HK-2 (cell line): ENCODE measurements around the gene TMEM273.

Source experiments
- DNase-seq: peaks from one replicate; pipeline ENCODE4 v3.0.0-alpha.2; 2018; ENCODE audit not compliant: unreplicated experiment

The TMEM273 gene, protein sequence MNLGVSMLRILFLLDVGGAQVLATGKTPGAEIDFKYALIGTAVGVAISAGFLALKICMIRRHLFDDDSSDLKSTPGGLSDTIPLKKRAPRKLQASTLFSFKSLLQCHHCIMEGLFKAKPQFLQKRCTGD

DNA sequence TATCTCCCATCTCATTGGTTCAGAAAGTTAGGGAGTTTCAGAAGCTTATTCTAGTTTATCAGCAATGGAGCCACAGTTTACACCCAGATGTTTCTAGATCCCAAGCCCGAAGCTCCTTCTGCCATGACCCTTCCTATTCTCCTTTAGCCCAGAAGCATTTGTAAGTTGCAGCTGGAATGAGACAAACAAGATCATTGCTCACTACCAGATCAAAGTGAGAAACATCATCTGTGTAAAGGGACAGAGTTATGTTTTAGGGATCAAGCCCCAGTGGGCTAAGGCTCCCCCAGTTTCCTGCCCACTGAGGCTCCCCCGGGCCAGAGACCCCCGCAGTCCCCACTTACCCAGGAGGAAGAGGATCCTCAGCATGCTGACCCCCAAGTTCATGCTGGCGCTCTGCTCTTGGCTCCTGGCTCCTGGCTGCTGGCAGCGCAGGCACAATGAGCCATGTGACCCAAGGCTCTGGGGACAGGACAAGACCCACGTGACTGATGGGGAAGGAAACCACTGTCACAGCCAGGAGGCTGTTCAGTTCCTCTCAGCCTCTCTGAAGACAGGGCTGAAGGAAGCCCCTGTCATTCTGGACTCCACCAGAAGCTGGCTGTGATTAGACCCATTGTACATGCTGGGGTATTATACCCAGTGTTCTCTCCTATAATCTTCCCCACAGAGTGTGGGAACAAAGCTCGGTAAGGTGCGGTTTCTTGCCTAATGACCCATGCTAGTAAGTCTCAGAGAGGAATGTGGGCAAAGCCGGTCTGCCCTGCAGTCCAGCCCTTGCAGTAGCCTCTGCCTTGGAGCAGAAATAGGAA lies at the start of gene TMEM273:
Gene TMEM273 (minus strand): TSS at position 442 of the 812 bp plus-strand sequence. CDS start 55 bp downstream, at position 387.
- DNase-seq, result peak; percentile 69

DNA sequence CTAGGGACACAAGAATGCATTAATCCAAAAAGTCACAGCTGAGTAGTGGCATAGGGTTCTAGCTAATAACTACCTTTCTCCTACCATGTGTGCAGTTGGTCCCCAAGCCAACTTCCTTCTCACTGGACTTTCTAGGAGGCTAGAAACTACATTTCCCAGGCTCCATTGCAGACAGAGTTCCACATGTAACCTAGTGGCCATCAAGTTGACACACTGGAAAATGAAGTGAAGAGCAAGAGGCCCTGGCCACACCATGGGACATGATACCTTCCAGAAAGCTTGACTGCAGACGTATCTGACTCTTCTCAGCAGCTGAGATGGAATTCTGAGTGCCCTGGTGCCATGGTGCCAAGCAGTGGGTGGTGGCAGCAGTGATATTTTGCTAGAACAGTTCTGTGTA lies 49.8 kb upstream of the TMEM273 start:
- no peak for DNase-seq

DNA sequence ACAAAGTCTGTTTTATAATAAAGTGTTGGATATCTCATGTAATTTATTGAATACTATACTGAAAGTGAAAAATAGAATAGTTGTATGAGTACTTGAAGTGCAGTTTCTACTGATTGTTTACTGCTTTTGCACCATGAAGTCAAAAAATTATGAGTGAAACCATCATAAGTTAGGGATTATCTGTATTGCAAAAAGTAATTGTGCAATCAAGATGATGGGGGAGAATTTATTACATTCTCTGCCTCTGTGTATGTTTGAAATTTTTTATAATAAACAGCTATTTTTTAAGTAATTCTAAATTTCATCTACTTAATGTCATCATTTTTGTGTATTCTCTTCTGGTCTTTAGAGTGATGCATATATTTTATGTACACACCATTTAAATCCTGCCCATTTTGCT lies 47.2 kb upstream of the TMEM273 start:
- no peak for DNase-seq

DNA sequence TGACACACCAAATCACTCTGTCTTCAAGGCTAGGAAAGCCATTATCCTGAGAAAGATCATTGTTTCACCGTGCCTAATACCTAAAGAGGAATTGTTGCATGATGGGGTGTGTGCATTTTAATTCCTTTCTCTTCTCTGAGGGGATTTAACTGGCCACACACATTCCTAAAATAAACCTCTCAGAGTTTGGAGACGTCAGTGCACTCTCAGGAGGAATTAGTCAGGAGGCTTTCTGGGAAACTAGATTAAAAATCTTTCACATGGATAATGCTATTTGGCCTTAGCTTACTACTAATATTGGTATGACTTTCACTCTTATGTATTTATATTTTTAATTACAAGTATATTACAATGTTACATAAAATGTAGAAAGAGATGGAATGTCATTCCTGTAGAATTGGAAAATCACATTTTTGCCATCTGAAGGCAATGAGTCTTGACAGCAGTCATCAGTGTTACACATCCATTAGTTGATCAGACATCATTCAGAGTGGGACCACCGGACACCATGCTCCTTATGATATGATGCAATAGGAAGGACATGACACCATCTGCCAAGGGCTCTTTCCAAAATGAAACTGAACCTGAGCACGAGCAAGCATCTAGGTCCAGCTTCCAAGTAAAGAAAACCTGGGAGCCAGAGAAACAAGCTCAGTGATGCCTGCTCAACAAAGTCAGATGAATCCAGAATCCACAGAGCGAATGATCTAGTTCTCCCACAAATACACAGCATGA lies 43.1 kb upstream of the TMEM273 start:
- no peak for DNase-seq

DNA sequence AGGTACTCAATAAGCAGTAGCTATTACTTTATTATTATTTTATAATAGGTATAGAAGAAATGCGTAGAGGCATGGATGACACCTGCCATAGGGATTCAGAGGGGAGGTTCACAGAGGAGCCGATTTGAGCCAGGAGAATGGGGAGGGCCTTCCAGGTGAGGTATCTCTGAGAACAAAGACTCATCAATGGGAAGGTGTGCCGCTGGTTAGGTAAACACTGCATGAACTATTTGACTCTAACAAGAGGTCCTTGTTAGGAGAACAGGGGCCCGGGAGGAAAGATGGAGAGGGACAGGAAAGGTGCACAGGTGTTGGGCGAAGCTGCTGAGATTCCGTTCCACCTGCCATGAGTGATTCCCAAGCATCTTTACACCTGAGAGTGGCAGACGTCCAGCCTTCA lies 41.8 kb upstream of the TMEM273 start:
- no peak for DNase-seq

DNA sequence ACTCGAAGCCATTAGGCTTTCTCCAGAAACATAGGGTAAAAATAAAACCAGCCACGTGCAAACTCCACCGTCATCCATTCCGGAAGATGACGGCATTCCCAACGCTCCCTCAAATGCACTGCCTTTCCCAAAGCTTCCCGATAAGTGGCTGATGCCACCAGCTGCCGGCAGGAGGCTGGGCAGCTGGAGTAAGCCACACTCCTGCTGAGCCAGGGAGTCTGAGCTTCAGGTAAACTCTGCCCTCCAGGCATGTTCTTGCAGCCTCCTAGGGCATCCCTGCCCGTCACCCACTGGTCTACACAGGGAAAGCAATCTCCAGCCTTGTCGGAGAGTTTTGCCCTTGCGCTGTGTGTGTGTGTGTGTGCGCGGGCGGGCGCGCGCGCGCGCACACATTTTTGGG lies 40.5 kb upstream of the TMEM273 start:
- DNase-seq, result no peak

DNA sequence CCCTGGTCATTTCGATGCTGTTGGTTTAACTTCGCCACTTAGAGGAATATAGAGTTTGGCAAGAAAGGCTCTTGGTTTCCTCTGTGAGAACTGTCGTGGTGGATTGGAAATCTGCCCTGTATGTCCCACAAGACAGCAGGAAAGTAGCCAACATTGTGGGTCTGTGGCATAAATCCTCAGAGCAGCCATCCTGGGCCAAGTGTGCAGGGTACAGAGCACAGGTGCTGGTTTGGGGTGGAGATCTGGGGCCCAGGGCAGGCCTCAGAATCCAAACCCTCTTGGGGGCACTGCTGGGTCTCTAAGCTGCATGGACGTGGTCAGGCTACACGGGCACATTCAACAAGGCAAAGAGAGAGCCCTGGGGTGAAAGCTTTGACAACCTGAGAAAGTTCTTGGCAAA lies 39.2 kb upstream of the TMEM273 start:
- no peak for DNase-seq

DNA sequence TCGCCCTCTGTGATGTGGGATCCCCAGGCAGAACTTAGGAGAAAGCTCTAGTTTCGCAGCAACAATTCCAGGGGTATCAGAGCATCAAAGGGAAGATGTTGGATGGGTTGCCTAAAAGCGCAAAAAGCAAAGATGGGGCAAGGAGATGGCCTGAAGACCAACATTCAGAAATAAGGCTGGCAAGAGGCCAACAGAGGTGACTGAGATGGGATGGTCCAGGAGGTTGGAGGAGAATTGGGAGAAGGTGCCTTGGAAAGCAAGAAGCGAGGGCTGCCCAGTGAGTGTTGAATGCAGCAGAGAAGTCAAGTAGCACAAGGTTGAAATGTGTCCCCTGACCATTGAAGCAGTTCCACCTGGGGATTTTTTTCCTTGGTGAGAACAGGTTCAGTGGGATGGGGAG lies 38.4 kb upstream of the TMEM273 start:
- no peak for DNase-seq

DNA sequence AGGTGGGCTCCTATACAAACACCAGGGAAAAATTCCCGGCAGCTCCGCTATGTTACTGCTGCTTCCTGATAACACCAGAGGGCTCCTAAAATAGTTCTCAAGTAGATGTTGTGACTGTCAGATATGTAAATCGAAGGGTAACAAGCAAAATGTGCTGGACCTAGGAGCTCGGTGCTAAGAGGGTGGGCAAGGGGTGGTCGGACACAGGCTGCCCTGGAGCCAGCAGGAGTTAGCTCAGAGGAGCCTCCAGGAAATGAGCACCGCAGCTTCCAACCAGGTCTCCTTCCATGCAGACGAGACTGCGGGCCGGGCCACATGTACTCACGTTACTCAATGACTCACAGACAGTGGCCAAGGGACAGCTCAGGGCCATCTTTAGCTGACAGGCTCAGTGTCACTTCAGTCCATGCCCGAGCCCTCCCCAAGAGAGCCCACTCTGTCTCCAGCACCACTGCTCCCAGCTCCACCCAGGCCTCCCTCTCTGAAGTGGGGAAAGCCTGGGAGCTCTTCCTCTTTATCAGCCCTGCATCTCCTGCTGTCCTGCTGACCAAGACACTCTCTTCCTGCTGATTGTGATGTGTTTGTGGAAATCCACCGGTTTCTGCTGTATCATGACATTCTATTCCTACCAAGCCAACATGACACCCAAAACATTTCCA lies 37.2 kb upstream of the TMEM273 start:
- no peak for DNase-seq

DNA sequence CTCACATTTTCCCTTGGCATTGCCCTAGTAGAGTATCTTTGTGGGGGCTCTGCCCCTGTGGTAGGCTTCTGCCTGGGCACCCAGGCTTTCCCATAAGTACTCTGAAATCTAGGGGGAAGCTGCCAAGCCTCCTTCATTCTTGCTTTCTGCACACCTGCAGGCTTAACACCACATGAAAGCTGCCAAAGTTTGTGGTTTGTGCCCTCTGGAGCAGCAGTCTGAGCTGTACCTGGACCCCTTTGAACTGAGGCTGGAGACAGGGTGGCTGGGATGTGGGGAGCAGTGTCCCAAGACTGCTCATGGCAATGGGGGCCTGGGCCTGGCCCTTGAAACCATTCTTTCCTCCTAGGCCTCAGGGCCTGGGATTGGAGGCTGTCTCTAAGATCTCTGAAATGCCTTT lies 35.0 kb upstream of the TMEM273 start:
- no peak for DNase-seq

DNA sequence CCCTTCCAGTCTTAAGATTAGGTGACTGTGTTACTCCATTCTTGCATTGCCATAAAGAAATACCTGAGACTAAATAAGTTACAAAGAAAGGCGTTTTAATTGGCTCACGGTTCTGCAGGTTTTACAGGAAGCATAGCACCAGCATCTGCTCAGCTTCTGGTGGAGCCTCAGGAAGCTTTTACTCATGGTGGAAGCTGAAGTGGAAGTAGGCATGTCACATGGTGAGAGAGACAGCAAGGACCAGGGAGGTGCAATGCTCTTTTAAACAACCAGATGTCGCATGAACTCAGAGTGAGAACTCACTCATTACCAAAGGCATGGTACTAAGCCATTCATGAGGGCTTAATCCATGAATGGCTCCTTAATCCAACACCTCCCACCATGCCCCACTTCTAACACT lies 34.0 kb upstream of the TMEM273 start:
- no peak for DNase-seq

DNA sequence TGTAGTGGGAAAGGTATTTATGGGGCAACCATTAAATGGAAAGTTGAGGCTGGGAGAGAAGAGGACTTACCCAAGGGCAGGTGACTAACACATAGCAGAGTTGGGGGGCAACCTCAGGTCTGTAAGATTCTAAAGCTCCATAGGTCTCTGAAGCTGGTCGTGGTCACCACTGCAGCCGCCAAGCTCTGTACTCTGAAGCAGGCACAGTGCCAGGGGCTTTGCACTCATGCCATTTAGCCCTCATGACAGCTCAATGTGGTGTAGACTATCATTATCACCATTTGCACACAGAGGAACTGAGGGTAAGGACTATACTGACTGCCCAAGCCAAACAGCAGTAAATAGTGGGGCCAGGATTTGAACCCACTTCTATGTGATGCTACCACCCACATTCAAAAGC lies 32.5 kb upstream of the TMEM273 start:
- DNase-seq, result no peak

DNA sequence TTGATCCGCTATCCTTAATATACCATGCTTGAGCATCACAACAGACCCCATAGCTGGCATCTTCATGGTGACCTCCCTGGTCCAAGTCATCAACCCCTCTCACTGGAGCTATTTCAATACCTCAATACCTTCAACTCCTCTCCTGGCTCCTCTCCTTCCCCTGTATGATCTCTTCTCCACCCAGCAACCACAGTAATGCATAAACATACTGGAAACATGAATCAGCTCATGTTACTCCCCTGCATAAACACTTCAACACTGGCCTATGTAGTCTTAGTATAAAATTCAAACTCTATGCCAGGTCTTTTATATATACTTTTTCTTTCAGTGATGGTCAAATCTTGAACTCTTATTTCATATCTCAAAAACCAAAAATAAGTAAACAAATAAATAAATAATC lies 31.8 kb upstream of the TMEM273 start:
- DNase-seq, result no peak

DNA sequence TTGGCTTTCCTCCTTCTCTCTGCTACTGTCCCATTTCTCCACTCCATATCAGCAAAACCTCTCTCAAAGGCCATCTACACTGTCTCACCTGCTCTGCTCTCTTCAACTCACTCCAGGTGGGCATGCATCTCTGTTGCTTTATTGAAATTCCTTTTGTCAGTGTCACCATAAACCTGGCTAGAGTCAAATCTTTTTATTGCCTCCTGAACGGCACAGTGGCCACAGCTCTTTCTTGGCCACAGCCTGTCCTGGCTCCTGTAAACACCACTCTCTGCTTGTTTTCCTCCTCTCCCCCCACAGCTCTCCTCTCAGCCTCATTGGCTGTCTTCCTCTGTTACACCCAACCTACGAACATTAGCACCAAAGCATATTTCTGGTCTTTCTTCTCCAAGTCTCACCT lies 31.1 kb upstream of the TMEM273 start:
- no peak for DNase-seq

DNA sequence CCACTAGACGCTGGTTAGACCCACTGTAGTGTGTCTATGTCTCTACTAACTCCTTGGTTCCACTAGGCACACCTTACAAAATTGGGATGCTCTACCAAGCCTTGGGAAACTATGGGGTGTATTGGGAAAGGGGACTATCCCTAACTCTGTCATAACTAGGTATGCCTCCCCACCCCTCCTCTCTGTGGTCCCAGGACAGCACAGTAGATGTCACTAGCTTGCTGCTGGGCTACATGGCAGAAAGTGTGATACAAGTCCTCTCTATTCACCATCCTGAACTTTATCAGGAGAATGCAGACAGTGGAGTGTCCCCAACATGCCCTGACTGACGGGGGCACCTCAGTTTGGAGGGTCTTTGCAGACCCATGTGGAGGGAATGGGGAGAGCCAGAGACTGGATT lies 30.3 kb upstream of the TMEM273 start:
- DNase-seq, result no peak

DNA sequence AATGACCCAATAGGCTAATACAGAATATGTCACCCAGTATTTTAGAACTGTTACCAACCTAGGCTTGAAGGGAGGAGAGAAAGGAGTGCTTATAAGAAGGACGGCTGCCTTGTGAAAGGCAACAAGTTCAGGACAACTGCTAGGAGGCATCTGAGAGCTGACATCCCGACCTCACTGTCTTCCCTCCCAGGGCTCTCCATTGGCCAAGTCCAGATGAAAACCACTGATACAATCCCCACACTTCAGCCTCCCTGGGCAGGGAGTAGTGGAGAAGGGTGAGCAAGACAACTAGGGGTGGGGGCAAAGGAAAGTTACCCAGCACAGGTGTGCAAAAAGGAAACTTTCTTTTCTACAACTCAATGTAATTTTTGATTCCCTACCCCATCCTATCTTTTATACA lies 29.5 kb upstream of the TMEM273 start:
- no peak for DNase-seq

DNA sequence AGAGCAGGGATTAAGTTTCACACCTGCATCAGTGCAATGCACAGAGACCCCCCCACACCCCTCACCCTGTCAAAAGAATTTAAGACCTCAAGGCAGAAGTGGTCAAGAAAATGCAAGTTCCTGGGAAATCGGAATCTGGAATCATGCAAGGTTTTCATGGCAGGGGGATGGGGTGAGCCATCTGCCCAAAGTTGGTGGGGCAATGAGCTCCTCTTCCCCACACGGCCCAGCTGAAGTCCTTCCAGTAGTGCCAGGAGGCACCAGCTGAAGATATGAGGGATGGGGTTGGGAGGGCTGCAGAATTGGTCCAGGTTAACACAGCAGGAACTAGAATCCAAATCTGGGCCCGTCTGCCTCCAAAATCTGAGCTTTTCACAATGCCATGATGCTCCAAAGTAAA lies 25.0 kb upstream of the TMEM273 start:
- DNase-seq, result no peak

DNA sequence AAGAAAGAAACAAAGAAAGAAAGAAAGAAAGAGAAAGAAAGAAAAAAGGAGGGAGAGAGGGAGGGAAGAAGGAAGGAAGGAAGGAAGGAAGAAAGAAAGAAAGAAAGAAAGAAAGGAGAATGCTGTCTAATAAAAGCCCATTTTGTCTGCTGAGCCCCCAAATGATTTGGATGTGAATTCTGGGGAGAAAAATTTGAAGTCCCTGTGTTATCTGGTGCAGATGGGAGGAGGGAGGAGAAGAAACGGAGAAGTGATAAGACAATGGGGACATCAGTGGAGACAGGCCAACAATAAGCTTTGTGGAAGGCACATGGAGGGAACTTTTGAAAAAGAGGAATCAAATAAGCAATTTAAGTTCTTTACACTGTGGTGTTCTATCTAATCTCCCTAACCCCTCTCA lies 24.6 kb upstream of the TMEM273 start:
- no peak for DNase-seq

DNA sequence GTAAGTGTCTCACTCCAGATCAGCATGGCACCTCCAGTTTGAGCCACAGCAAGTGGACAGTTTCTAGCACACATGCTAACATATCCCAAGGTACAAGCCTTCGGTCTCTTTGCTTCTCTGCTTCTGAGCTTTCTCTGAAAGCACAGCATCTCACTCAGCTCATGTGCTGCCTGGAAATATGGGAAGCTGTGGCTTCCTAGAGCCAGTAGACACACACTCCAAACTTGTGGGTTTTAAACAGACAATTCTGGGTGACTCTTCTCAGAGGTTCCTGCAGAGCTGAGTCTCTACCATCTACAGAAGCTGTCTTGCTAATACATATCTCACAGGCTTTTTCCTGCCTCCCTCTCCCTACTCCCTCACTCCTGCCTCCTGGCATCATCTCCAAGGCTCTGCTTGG lies 23.9 kb upstream of the TMEM273 start:
- DNase-seq, result no peak

DNA sequence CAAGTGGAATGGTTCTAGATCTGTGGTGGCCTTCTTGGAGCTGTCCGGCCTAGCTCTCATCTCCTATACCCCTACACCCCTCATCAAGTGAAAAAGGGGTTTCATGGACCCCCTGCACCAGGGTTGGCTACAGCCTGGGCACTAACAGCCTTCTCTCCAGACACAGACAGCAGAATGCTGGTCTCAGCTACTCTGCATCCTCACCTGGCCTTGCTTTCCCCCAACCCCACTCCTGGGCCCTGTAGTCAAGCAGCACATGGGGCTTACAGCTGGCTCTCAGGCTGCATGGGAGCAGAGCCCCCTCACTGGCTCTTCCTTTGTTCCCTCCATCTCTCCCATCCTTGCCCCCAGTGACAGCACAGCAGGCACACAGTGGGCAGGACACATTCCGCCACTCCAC lies 20.8 kb upstream of the TMEM273 start:
- no peak for DNase-seq

DNA sequence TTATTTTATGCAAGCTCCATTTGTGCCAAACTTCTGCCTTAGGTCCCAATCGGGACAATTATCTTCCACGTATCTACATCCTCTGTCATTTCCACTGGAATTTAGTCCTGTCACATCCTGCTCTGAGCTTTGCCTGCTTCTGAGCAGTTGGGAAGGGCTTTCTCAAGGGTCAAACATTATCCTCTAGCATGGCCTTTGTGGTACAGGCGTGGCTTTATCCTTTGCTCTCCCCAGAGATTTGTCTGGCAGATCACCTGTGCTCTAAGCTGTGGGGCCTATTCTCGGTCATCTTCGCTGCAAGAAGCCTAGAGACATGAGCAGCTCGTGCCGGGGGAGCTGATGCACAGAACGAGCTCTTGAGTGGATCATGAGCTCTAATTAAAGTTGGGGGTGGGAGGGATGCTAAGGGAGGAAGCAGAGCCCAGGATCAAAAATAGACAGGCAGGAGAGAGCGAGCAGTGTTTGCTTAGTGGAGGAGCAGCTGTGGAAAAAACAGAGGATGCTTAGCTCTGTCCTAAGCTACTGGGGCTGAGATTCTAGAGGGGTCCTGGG lies 19.8 kb upstream of the TMEM273 start:
- DNase-seq, result no peak

DNA sequence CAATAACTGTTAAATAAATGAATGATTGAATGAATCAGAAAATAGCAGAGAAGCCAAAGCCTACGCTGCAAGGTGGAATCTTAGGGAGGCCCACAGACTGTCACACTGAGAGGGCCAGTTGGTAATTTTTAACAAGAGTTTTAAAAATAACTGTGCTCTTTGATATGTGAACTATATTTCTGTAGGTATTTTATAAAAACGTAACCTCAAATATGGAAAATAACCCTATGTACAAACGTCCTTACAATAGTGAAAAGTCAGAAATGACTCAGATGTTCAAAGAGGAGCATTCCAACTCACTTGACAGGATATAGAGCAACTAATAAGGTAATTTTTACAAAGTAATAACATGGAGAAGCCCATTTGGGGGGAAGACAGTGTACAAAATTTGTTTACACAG lies 18.9 kb upstream of the TMEM273 start:
- DNase-seq, result no peak
